Endometrium (tissue), 2 donors: ENCODE results near the gene PML.
"Not testable (repeated sequence)": the region's sequence is repeated elsewhere in the genome, so short reads cannot be mapped to it uniquely, and the experiment has no call there.

Experiments
- FAIRE-seq: peaks from 2 replicates; lab custom pipeline; 2012; peaks lifted over from hg19 to GRCh38; lab: Jason Lieb, UNC
- donor health status: control.
- donor health status: control.

The PML gene

DNA sequence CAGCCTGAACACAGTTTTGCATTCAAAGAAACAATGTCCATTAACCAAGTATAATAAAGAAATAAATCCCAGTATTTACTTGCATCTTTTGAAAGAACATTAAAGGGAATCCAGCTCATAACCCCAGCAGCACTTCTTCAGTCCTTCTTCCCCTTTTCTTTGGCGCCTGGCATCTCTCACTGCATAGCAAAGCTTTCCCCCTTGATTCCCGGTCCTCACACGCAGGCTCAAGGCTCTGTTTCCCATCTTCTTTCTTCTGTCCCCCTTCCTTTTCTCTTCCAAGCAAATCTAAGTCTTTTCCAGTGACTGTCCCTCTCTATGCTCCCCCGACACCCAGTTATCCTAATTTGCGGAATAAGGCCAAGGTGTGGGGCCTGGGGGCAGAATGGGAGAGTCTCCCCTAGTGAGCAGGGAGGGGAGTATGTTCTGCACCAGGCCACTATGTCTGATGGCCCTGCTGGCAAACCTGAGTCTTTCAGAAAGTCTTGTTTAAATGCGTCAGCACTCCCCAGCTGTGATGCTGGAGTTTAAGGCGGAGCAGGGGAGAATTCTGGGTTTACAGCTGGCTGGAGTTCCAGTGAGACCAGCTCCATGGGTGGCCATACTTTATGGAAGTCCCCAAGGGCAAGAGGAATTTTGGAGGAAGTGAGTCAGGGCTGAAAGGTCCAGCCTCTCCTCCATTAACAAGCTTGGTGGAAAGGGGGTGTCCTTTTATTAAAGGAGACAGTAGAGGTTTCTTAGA lies 45.8 kb downstream of the PML start:
- peak; percentile 63 for FAIRE-seq

DNA sequence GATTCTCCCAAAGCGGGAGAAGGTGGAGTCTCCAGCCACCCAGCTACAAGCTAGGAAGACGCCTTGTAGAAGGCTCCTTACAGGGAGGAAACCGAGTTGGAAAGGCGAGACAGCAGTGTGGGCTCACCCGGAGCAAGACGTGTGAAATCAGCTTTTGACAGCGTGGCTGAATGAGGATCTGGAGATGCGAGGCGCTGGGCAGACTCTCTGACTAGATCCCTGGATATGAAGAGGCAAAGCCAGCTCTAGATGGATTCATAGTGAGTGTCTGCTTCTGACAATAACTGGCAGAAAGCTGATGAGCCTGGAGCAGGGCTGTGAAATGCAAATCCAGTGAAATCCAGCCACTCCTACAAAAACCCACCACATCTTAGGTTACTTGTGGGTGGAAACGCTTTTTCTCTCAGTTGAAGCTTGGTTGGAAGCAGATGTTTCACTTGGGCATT lies 46.8 kb downstream of the PML start:
- no peak for FAIRE-seq

- no peak for FAIRE-seq
These were observed 47.4 kb downstream of the PML start for GRCh38 chr15:74041777-74042435.

- no peak for FAIRE-seq
These were observed 48.3 kb downstream of the PML start for GRCh38 chr15:74042603-74043424.

DNA sequence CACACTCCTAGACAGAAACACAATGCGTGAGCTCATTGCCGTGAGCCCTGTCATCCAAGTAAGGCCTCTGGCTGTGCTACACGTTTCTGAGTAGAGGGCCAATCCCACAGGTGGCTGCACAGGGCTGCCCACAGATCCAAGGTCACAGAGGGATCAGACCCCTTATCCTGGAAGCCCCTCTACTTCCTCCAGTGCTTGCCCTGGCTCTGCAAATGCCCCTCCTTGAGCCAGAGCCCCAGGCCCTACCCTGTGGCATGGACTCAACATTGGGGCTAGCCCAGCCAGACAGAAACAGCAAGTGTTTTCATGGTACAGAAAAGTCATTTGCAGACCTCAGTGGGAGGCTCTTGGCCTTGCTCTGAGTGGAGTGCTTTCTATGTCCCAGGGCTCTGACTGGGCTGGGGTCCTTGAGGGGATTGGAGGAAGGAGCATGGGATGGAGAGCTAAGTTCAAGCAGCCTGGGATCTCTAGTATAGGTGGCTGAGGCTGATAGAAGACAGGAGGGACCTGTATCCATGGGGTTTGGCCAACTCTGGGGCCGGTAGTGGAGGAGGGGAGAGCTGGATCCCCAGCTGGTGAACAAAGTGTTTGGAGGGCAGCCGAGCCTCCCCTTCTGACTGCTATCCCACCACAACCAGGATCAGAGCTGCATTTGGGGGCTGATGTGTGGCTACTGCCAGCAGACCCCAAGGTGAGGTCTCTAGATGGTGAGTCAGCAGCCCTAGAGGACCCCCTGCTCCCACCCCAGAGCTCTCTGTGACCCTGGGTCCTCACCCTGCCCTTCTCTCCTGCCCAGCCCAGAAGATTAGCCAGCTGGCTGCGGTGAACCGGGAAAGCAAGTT lies 49.1 kb downstream of the PML start:
- FAIRE-seq = no peak

- no peak for FAIRE-seq
These were observed 50.0 kb downstream of the PML start for GRCh38 chr15:74044267-74045110.

DNA sequence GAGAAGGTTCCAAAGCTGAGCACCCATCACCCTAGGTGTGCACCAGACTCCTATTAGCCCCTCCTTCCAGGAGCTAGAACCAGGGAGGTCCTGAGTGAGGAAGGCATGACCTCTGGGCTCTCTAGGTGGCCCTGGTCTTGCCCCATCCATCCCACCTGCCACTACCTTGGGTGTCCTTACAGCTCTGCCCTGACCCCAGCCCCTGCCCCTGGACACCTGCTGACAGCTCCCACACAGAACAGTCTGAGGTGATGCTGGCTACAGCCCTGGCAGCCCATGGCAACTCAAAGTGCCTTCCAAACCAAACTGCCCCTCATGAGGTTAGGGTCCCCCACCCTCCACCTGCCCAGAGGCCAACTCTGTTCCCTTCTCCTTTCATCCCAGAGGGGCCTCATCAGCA lies 50.7 kb downstream of the PML start:
- FAIRE-seq = no peak

- no peak for FAIRE-seq
These were observed 51.2 kb downstream of the PML start for GRCh38 chr15:74045636-74046274.

DNA sequence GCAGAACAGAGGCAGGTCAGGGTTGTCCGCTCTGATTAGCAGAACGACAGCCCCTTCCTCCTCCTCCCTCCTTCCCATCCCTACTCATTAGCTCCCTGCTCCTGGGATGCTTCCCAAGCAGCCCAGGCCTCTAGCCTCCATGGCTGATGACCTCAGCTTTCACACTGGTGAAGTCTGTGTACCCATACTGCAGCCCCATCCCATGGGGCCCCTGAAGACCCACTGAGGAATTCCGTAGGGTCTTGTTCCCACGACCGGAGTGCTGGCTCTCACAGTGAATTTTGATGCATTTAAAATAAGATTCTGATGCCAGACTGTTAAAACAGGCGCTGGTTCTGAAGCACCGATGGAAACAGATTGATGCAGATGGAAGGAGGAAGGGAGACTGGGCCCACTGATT lies 51.8 kb downstream of the PML start:
- FAIRE-seq = no peak

DNA sequence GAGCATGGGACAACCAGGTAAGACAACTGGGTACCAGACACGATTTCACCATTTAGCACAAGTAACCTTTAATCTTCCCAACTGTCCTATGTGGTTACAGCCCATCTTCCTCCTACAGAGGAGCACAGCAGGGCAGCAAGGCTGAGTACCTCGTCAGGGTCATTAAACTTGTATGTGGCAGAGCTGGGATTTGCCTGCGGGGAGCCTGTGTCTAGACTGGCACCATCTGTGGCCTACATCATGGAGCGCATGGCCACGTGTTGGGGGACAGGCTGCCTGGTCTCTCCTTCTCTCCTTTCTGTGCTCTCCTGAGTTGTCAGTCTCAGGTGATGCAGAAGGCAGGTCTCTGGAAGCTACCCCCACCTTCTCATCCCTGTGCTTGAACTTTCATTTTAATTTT lies 55.6 kb downstream of the PML start:
- no peak for FAIRE-seq

- no peak for FAIRE-seq
These were observed 56.2 kb downstream of the PML start for GRCh38 chr15:74050556-74051234.

DNA sequence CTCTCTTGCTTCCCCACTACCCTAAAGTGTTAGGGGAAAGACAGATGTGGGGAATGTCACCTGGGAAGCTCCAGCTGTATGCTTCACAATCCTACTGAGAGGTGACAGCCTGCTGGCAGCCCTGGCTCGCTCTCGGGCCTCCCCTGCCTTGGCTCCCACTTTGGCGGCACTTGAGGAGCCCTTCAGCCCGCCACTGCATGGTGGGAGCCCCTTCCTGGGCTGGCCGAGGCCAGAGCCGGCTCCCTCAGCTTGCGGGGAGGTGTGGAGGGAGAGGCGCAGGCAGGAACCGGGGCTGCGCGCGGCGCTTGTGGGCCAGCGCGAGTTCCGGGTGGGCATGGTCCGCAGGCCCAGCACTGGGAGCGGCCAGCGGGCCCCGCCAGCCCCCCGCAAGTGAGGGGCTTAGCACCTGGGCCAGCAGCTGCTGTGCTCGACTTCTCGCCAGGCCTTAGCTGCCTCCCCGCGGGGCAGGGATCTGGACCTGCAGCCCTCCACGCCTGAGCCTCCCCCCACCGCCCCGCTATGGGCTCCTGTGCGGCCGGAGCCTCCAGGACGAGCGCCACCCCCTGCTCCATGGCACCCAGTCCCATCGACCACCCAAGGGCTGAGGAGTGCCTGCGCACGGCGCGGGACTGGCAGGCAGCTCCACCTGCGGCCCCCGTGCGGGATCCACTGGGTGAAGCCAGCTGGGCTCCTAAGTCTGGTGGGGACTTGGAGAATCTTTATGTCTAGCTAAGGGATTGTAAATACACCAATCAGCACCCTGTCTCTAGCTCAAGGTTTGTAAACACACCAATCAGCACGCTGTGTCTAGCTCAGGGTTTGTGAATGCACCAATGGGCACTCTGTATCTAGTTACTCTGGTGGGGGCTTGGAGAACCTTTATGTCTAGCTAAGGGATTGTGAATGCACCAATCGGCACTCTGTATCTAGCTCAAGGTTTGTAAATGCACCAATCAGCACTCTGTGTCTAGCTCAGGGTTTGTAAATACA lies 58.0 kb downstream of the PML start:
- FAIRE-seq = not testable (repeated sequence)

DNA sequence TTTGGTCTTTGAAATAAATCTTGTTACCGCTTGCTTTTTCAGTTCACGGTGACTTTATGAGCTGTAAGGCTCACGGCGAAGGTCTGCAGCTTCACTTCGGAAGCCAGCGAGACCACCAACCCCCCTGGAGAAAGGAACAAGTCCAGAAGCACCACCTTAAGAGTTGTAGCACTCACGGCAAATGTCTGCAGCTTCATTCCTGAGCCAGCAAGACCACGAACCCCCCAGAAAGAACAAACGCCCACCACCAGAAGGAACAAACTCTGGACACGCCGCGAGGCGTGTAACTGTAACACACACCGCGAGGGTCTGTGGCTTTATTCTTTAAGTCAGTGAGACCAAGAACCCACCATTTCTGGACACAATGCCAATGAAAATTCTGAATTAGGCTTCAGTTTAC lies 59.0 kb downstream of the PML start:
- no peak for FAIRE-seq

DNA sequence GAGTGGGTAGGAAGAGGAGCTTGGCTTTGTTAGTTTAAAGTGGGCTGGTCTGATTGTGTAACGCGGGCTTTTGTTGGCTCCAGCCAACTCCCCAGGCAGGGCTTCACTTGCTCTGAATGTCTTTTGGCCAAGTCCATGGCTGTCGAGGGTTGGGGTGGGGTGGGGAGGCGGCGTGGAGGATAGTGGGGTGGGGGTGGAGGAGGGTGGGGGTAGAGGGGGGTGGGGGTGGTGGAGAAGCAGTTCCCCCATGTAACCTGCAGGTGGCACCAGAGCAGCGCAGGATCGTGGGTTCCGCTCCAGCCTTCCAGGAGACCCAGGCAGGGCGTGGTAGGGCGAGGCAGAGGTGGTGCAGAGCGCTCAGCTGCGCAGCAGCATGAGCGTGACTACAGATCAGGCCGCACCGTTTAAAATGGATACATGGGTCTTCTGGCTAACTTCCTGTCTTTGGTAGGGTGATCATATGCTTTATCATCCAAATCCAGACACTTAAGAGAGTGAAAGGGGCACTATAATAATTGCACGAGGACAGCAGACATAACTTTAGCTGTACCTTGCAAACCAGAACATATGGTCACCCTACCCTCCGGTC lies 59.5 kb downstream of the PML start:
- no peak for FAIRE-seq

DNA sequence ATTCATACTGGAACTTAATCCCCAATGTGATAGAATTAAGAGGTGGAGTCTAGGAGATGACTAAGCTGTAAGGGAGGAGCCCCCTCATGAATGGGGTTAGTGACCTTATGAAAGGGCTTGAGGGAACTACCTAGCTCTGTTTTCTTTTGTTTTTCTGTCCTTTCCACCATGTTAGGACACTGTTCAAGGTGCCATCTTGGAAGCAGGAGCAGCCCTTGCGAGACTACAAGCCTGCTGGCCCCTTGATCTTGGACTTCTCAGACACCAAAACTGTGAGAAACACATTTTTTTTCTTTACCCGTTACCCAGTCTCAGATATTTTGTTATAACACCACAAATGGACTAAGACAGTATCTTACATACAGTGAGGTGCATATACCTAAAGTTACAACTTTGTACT lies 61.3 kb downstream of the PML start:
- no peak for FAIRE-seq

DNA sequence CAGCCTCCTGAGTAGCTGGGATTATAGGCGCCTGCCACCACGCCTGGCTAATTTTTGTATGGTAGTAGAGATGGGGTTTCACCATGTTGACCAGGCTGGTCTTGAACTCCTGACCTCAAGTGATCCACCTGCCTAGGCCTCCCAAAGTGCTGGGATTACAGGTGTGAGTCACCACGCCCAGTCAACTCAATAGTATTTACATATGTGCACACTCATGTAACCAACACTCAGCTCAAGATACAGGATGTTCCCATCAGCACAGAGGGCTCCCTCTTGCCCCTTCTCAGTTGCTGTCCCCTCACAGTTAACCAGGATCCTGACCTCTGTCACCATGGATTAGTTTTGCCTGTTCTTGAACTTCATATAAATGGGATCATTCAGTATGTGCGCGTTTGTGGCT lies 61.8 kb downstream of the PML start:
- FAIRE-seq = not testable (repeated sequence)

- not testable (repeated sequence) for FAIRE-seq
These were observed 64.7 kb downstream of the PML start for GRCh38 chr15:74059050-74059833.

DNA sequence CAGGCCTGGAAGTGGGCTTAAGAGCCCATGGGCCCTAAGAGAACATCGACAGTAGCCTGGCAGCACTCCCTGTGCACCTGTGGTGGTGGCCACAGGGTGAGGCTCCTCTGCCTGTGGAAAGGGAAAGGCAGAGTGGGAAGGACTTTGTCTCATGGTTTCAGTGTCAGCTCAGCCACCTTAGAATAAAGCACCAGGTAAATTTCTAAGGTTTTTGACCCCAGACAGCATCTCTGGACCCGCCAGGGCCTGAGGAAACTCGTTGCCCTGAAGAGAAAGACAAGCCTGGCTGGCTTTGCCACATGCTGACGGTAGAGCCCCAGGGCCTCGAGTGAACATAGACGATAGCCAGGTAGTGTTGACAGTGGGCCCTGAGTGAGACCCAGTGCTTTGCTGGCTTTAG lies 65.7 kb downstream of the PML start:
- no peak for FAIRE-seq
